Esophagus muscularis mucosa (tissue), 4 donors: ENCODE measurements around the gene ATP8B2. TPM values are rescaled to one million over a fixed set of nuclear protein-coding genes. Genes with fewer than 3 reads are reported as not detected.
"Not testable (repeated sequence)": the region's sequence is repeated elsewhere in the genome, so short reads cannot be mapped to it uniquely, and the experiment has no call there.

Source experiments
- DNase-seq: peaks from one replicate; pipeline ENCODE4 v3.0.0-alpha.2; 2017; ENCODE audit errors: extremely low spot score
- H3K27ac ChIP-seq, 4 donors: fragments of 200-600 bp; sonication (generic); replicated peaks in 1 of 4; 1 replicate in 3 of 4; 2 replicates in 1 of 4; pipeline ENCODE4 v1.5.1; 2016 to 2019; ENCODE audit warnings: mild to moderate bottlenecking in 1 of 4
- H3K27me3 ChIP-seq, 4 donors: fragments of 200-600 bp; sonication (generic); one replicate each; pipeline versions ENCODE4 v1.5.1 to v1.6.0; 2016 to 2019
- H3K36me3 ChIP-seq, 4 donors: fragments of 200-600 bp; sonication (generic); one replicate each; pipeline ENCODE4 v1.5.1; 2016 to 2019
- H3K4me1 ChIP-seq, 4 donors: fragments of 200-600 bp; sonication (generic); one replicate each; pipeline ENCODE4 v1.5.1; 2016 to 2019
- H3K4me3 ChIP-seq, 4 donors: fragments of 200-600 bp; sonication (generic); 1 replicate in 2 of 4; 2 replicates in 2 of 4; pipeline ENCODE4 v1.5.1; 2016 to 2019; ENCODE audit warnings: mild to moderate bottlenecking in 4 of 4, moderate library complexity in 1 of 4
- H3K9me3 ChIP-seq, 4 donors: fragments of 200-600 bp; sonication (generic); 1 replicate in 3 of 4; 2 replicates in 1 of 4; pipeline ENCODE4 v1.5.1; 2016 to 2019
- CTCF ChIP-seq, 3 experiments: fragments of 200-600 bp in 2 of 3; fragments of 450-650 bp in 1 of 3; sonication (generic) in 2 of 3; IDR thresholded peaks; one replicate each; pipeline ENCODE4 v1.5.1; 2017 to 2019; ENCODE audit warnings: antibody characterized with exemption in 3 of 3, mild to moderate bottlenecking in 2 of 3, moderate library complexity in 1 of 3
- EP300 ChIP-seq: sonication (generic); formaldehyde crosslinking; IDR thresholded peaks from one replicate; pipeline ENCODE4 v1.6.1; 2017; ENCODE audit warnings: antibody characterized with exemption
- POLR2A ChIP-seq: fragments of 450-650 bp; IDR thresholded peaks from one replicate; pipeline ENCODE4 v1.6.1; 2017; ENCODE audit warnings: antibody characterized with exemption, moderate library complexity, mild to moderate bottlenecking, low read depth
- POLR2AphosphoS5 ChIP-seq, 2 donors: sonication (generic); formaldehyde crosslinking; IDR thresholded peaks; one replicate each; pipeline ENCODE4 v1.6.1; 2017; ENCODE audit warnings: antibody characterized with exemption in 2 of 2
- WGBS: methylation state at CpG from one replicate; pipeline ENCODE4 v1.1.5; 2018; 5-methylcytosine and 5-hydroxymethylcytosine counted together
- intact Hi-C: fragments of 100-400 bp; cut with DNase I; formaldehyde crosslinking; loops from one replicate; pipeline ENCODE4 v1.15.1; 2023
- total RNA-seq, 4 donors: library from RNA; depleted of rRNA; stranded (reverse); fragments of >200 nt; gene quantifications; one replicate each; pipeline versions ENCODE4 v1.1.0 to v1.2.1, GENCODE V29; 2016

ATP8B2 gene
- total RNA-seq, 4 donors from 2014 or later, result 108 to 178 (median 128) TPM

GRCh38 chr1:154295408-154296235, 29.7 kb upstream of the ATP8B2 start:
- WGBS, result 78% methylated on average over 8 of the region's 8 CpGs
- no peak overlapping the region for H3K4me3 ChIP-seq
- H3K9me3 ChIP-seq, result peaks cover 0 to 35% (median 22%) of the 10 kb centered on the region in 4 donors
- H3K36me3 ChIP-seq, result no peaks in the 10 kb centered on the region
- intact Hi-C loops, result no loop called here
- H3K27me3 ChIP-seq, result no peaks in the 10 kb centered on the region
- H3K27ac ChIP-seq, result no peak overlapping the region
- DNase-seq, result no peak
- H3K4me1 ChIP-seq, result no peaks in the 10 kb centered on the region
- TF ChIP-seq POLR2A (no peak), CTCF (IDR thresholded peaks at IDR 0.05) (no peak), POLR2AphosphoS5 (IDR thresholded peaks at IDR 0.05) (no peak), EP300 (no peak)

GRCh38 chr1:154301582-154301981, 23.7 kb upstream of the ATP8B2 start:
- intact Hi-C loops, result no loop called here
- TF ChIP-seq EP300, result no peak
- TF ChIP-seq POLR2A, result no peak
- 80% methylated on average over 1 of the region's 1 CpG for WGBS

GRCh38 chr1:154304664-154305337, 20.5 kb upstream of the ATP8B2 start:
- TF ChIP-seq EP300, result no peak
- no peak for TF ChIP-seq POLR2A
- no peak for TF ChIP-seq CTCF (IDR thresholded peaks at IDR 0.05)
- TF ChIP-seq POLR2AphosphoS5 (IDR thresholded peaks at IDR 0.05), result no peak
- 80% methylated on average over 9 of the region's 9 CpGs for WGBS
- Histone ChIP-seq H3K27me3 (no peaks in the 10 kb centered on the region), H3K36me3 (no peaks in the 10 kb centered on the region), H3K4me3 (no peak overlapping the region), H3K27ac (no peak overlapping the region), H3K9me3 (no peaks in the 10 kb centered on the region), H3K4me1 (no peaks in the 10 kb centered on the region)
- no peak for DNase-seq
- intact Hi-C loops, result no loop called here

More at GRCh38 chr1:154301582-154301981, 23.7 kb upstream of the ATP8B2 start:
- DNase-seq, result no peak
- Histone ChIP-seq H3K9me3 (peaks cover 0 to 5% (median under 1%) of the 10 kb centered on the region in 4 donors), H3K4me3 (no peak overlapping the region), H3K27ac (no peak overlapping the region), H3K36me3 (no peaks in the 10 kb centered on the region), H3K27me3 (no peaks in the 10 kb centered on the region), H3K4me1 (no peaks in the 10 kb centered on the region)

GRCh38 chr1:154306151-154306550, 19.2 kb upstream of the ATP8B2 start:
- Histone ChIP-seq H3K27ac (no peak overlapping the region), H3K4me3 (no peak overlapping the region), H3K36me3 (no peaks in the 10 kb centered on the region), H3K9me3 (no peaks in the 10 kb centered on the region), H3K27me3 (no peaks in the 10 kb centered on the region), H3K4me1 (no peaks in the 10 kb centered on the region)
- intact Hi-C loops, result no loop called here
- WGBS, result 96% methylated on average over 3 of the region's 3 CpGs
- TF ChIP-seq CTCF (IDR thresholded peaks at IDR 0.05) (no peak), POLR2A (no peak), EP300 (no peak), POLR2AphosphoS5 (IDR thresholded peaks at IDR 0.05) (no peak)
- no peak for DNase-seq

GRCh38 chr1:154307670-154308270, 17.6 kb upstream of the ATP8B2 start:
- H3K36me3 ChIP-seq, H3K4me1 ChIP-seq, H3K27ac ChIP-seq, H3K9me3 ChIP-seq, H3K27me3 ChIP-seq, intact Hi-C loops, H3K4me3 ChIP-seq, DNase-seq: not testable (repeated sequence)
- 61% methylated on average over 4 of the region's 4 CpGs for WGBS

- intact Hi-C loops, H3K36me3 ChIP-seq, H3K4me1 ChIP-seq, H3K9me3 ChIP-seq, H3K27ac ChIP-seq, DNase-seq, H3K4me3 ChIP-seq, H3K27me3 ChIP-seq: not testable (repeated sequence)
- 88% methylated on average over 7 of the region's 7 CpGs for WGBS
These were observed 16.2 kb upstream of the ATP8B2 start for GRCh38 chr1:154309136-154309535.

GRCh38 chr1:154312229-154313065, 12.9 kb upstream of the ATP8B2 start:
- H3K9me3 ChIP-seq, H3K4me3 ChIP-seq, H3K27ac ChIP-seq, H3K27me3 ChIP-seq, DNase-seq, H3K4me1 ChIP-seq, H3K36me3 ChIP-seq: not testable (repeated sequence)
- WGBS, result 82% methylated on average over 11 of the region's 13 CpGs
- intact Hi-C loops, result loop anchor here (2.0 kb wide), 1 partner anchor 30 kb away; no protein-coding TSS in a partner anchor
